ENCODE results near the gene MRPS17. TPM values are rescaled to one million over a fixed set of nuclear protein-coding genes. Genes with fewer than 3 reads are reported as not detected.

Gene MRPS17
- total and polyA plus RNA-seq, 4 donors: 7.2 to 39.7 (median 10.7) TPM

GRCh38 chr7:55992346-55992745 is 40.7 kb downstream of the MRPS17 start:
- 83% methylated on average over 3 of the region's 3 CpGs for WGBS
- no peak for TF ChIP-seq FOXA1 (IDR thresholded peaks at IDR 0.05)
- TF ChIP-seq HNF4G (IDR thresholded peaks at IDR 0.05): no peak
- no peak for TF ChIP-seq NR2F2 (IDR thresholded peaks at IDR 0.05)
- no peak for TF ChIP-seq MAX (IDR thresholded peaks at IDR 0.05)
- no peak for TF ChIP-seq GABPA (IDR thresholded peaks at IDR 0.05 in 1 of 2, conservative IDR thresholded peaks at IDR 0.05 in 1 of 2)
- no peak for TF ChIP-seq TAF1 (conservative IDR thresholded peaks at IDR 0.05)
- TF ChIP-seq RAD21 (IDR thresholded peaks at IDR 0.05): no peak
- TF ChIP-seq ZBTB33 (IDR thresholded peaks at IDR 0.05): no peak
- TF ChIP-seq EGR1 (IDR thresholded peaks at IDR 0.05; ENCODE audit: low read depth in 2 of 2): no peak
- TF ChIP-seq HNF4A (conservative IDR thresholded peaks at IDR 0.05): no peak
- no peak for TF ChIP-seq YY1 (IDR thresholded peaks at IDR 0.05)
- TF ChIP-seq JUND (IDR thresholded peaks at IDR 0.05): no peak
- TF ChIP-seq ATF3 (IDR thresholded peaks at IDR 0.05): no peak
- TF ChIP-seq FOXA2 (IDR thresholded peaks at IDR 0.05): no peak
- no peak for TF ChIP-seq CTCF (IDR thresholded peaks at IDR 0.05; ENCODE audit: low read depth, low read length, missing input control)
- TF ChIP-seq SP1 (IDR thresholded peaks at IDR 0.05): no peak
- TF ChIP-seq RXRA (IDR thresholded peaks at IDR 0.05): no peak
- TF ChIP-seq REST (IDR thresholded peaks at IDR 0.05): no peak
- no peak for DNase-seq (ENCODE audit: low spot score)
- no peak overlapping the region for H3K27ac ChIP-seq (ENCODE audit: low read depth in 1 of 2, low read length in 2 of 2)
- H3K4me3 ChIP-seq (ENCODE audit: low read depth in 1 of 3, low read length in 3 of 3): no peak overlapping the region
- H3K36me3 ChIP-seq (ENCODE audit: control insufficient read depth in 4 of 4, insufficient read depth in 3 of 4, low read depth in 1 of 4, low read length in 3 of 4): peaks cover 3 to 31% (median 14%) of the 10 kb centered on the region in 4 donors
- no peaks in the 10 kb centered on the region for H3K4me1 ChIP-seq (ENCODE audit: control insufficient read depth in 4 of 4, insufficient read depth in 4 of 4, low read length in 3 of 4)
- no peak overlapping the region for H3K9ac ChIP-seq (ENCODE audit: low read depth in 1 of 2, low read length in 2 of 2)
- no peaks in the 10 kb centered on the region for H3K27me3 ChIP-seq (ENCODE audit: control insufficient read depth in 4 of 4, insufficient read depth in 4 of 4, low read length in 3 of 4)
- no peaks in the 10 kb centered on the region for H3K9me3 ChIP-seq (ENCODE audit: control insufficient read depth in 4 of 4, low read length in 3 of 4)
